HG03066 (cell line): ENCODE measurements around the gene ICAM3.
"Not testable (repeated sequence)": the region's sequence is repeated elsewhere in the genome, so short reads cannot be mapped to it uniquely, and the experiment has no call there.

Experiments used
- ATAC-seq: cut with Tn5 transposase; IDR thresholded peaks from one replicate; pipeline ENCODE4 v1.9.1; 2021; ENCODE audit warnings: low read depth; ENCODE audit not compliant: unreplicated experiment

ICAM3 gene

GRCh38 chr19:10352764-10353671, 13.6 kb upstream of the ICAM3 start:
- ATAC-seq, result no peak

- no peak for ATAC-seq
These were observed 7.1 kb upstream of the ICAM3 start for GRCh38 chr19:10346509-10346908.

- ATAC-seq, result no peak
These were observed 5.4 kb upstream of the ICAM3 start for GRCh38 chr19:10344780-10345179.

GRCh38 chr19:10343495-10343894, 4.1 kb upstream of the ICAM3 start:
- ATAC-seq, result no peak

- ATAC-seq, result no peak
These were observed 553 bp upstream of the ICAM3 start for GRCh38 chr19:10339977-10340376.

- no peak for ATAC-seq
These were observed 484 bp downstream of the ICAM3 start for GRCh38 chr19:10338940-10339339.

GRCh38 chr19:10336725-10337124, 2.7 kb downstream of the ICAM3 start:
- not testable (repeated sequence) for ATAC-seq

- no peak for ATAC-seq
These were observed 4.0 kb downstream of the ICAM3 start for GRCh38 chr19:10335352-10335985.

- no peak for ATAC-seq
These were observed 4.7 kb downstream of the ICAM3 start for GRCh38 chr19:10334588-10335351.

GRCh38 chr19:10333758-10334587, 5.5 kb downstream of the ICAM3 start:
- ATAC-seq, result peak; percentile 9

GRCh38 chr19:10332965-10333757, 6.3 kb downstream of the ICAM3 start, which contains the start of gene RAVER1:
Gene RAVER1 (minus strand): TSS chr19:10333529. CDS start chr19:10333507, 22 bp downstream.
- ATAC-seq, result peak; percentile 85

- ATAC-seq, result no peak
These were observed 7.1 kb downstream of the ICAM3 start for GRCh38 chr19:10332158-10332964.

GRCh38 chr19:10329555-10329954, 9.9 kb downstream of the ICAM3 start:
- no peak for ATAC-seq

GRCh38 chr19:10328558-10329429, 10.6 kb downstream of the ICAM3 start:
- no peak for ATAC-seq

GRCh38 chr19:10327793-10328192, 11.6 kb downstream of the ICAM3 start:
- ATAC-seq, result no peak

- ATAC-seq, result no peak
These were observed 13.7 kb downstream of the ICAM3 start for GRCh38 chr19:10325732-10326131.
